Effector memory CD4-positive, alpha-beta T cell (primary cell): Measurements from ENCODE around the gene TMEM117.
"Not testable (repeated sequence)": the region's sequence is repeated elsewhere in the genome, so short reads cannot be mapped to it uniquely, and the experiment has no call there.

Source experiments
- DNase-seq, 3 donors: peaks; one replicate each; pipeline ENCODE4 v3.0.0-alpha.2; 2020
- H3K27ac ChIP-seq: 2 replicates; pipeline ENCODE4 v1.7.0; 2013; ENCODE audit warnings: mild to moderate bottlenecking, low read length, moderate library complexity; ENCODE audit not compliant: insufficient read depth, poor library complexity, severe bottlenecking
- H3K27me3 ChIP-seq: replicated peaks from 2 replicates; pipeline ENCODE4 v1.7.0; 2013; ENCODE audit warnings: mild to moderate bottlenecking, low read length; ENCODE audit not compliant: insufficient read depth, control insufficient read depth, poor library complexity, severe bottlenecking
- H3K36me3 ChIP-seq: 2 replicates; pipeline ENCODE4 v1.7.0; 2013; ENCODE audit warnings: mild to moderate bottlenecking, low read length, moderate library complexity; ENCODE audit not compliant: control insufficient read depth, insufficient read depth
- H3K4me1 ChIP-seq: 2 replicates; pipeline ENCODE4 v1.7.0; 2013; ENCODE audit warnings: low read length, mild to moderate bottlenecking; ENCODE audit not compliant: control insufficient read depth, insufficient read depth, poor library complexity, severe bottlenecking
- H3K4me3 ChIP-seq: 2 replicates; pipeline ENCODE4 v1.7.0; 2013; ENCODE audit warnings: low read length, low read depth, mild to moderate bottlenecking; ENCODE audit not compliant: insufficient read depth, poor library complexity, severe bottlenecking
- H3K9me3 ChIP-seq: 2 replicates; pipeline ENCODE4 v1.7.0; 2013; ENCODE audit warnings: mild to moderate bottlenecking, low read length, moderate library complexity; ENCODE audit not compliant: control insufficient read depth

Gene TMEM117

GRCh38 chr12:43836475-43836989 is 651 bp downstream of the TMEM117 start:
- no peaks in the 10 kb centered on the region for H3K27me3 ChIP-seq
- no peaks in the 10 kb centered on the region for H3K9me3 ChIP-seq
- no peaks in the 10 kb centered on the region for H3K36me3 ChIP-seq
- peaks cover 21% of the 10 kb centered on the region for H3K4me1 ChIP-seq
- H3K4me3 ChIP-seq: peak overlapping the region; percentile 71
- DNase-seq: no peak
- peak overlapping the region; percentile 65 for H3K27ac ChIP-seq

- no peak overlapping the region for H3K27ac ChIP-seq
- H3K4me3 ChIP-seq: no peak overlapping the region
- no peaks in the 10 kb centered on the region for H3K36me3 ChIP-seq
- H3K27me3 ChIP-seq: no peaks in the 10 kb centered on the region
- no peak for DNase-seq
- H3K9me3 ChIP-seq: no peaks in the 10 kb centered on the region
- H3K4me1 ChIP-seq: peaks cover 2% of the 10 kb centered on the region
These were observed 4.5 kb downstream of the TMEM117 start for GRCh38 chr12:43840338-43840737.

GRCh38 chr12:43841253-43841652 is 5.4 kb downstream of the TMEM117 start:
- Histone ChIP-seq H3K27ac (no peak overlapping the region), H3K27me3 (no peaks in the 10 kb centered on the region), H3K4me3 (no peak overlapping the region), H3K9me3 (no peaks in the 10 kb centered on the region), H3K36me3 (no peaks in the 10 kb centered on the region), H3K4me1 (no peaks in the 10 kb centered on the region)
- no peak for DNase-seq

GRCh38 chr12:43842259-43842658 is 6.4 kb downstream of the TMEM117 start:
- Histone ChIP-seq H3K4me1 (no peaks in the 10 kb centered on the region), H3K4me3 (no peak overlapping the region), H3K27me3 (no peaks in the 10 kb centered on the region), H3K27ac (no peak overlapping the region), H3K9me3 (no peaks in the 10 kb centered on the region), H3K36me3 (no peaks in the 10 kb centered on the region)
- DNase-seq: no peak

- H3K4me3 ChIP-seq, DNase-seq, H3K27me3 ChIP-seq, H3K4me1 ChIP-seq, H3K9me3 ChIP-seq, H3K27ac ChIP-seq, H3K36me3 ChIP-seq: not testable (repeated sequence)
These were observed 11.7 kb downstream of the TMEM117 start for GRCh38 chr12:43847425-43848225.

- H3K9me3 ChIP-seq: no peaks in the 10 kb centered on the region
- H3K27ac ChIP-seq: no peak overlapping the region
- no peak overlapping the region for H3K4me3 ChIP-seq
These were observed 12.3 kb downstream of the TMEM117 start for GRCh38 chr12:43848226-43848507.

GRCh38 chr12:43848786-43849185 is 12.9 kb downstream of the TMEM117 start:
- no peak overlapping the region for H3K27ac ChIP-seq
- H3K4me1 ChIP-seq: no peaks in the 10 kb centered on the region
- no peaks in the 10 kb centered on the region for H3K27me3 ChIP-seq
- no peaks in the 10 kb centered on the region for H3K36me3 ChIP-seq
- no peaks in the 10 kb centered on the region for H3K9me3 ChIP-seq
- no peak overlapping the region for H3K4me3 ChIP-seq
- DNase-seq: no peak

More at GRCh38 chr12:43848226-43848507, 12.3 kb downstream of the TMEM117 start:
- Histone ChIP-seq H3K4me1 (no peaks in the 10 kb centered on the region), H3K36me3 (no peaks in the 10 kb centered on the region), H3K27me3 (no peaks in the 10 kb centered on the region)
- DNase-seq: no peak

GRCh38 chr12:43852744-43853143 is 16.9 kb downstream of the TMEM117 start:
- Histone ChIP-seq H3K27ac (no peak overlapping the region), H3K4me3 (no peak overlapping the region), H3K9me3 (no peaks in the 10 kb centered on the region), H3K36me3 (no peaks in the 10 kb centered on the region), H3K27me3 (no peaks in the 10 kb centered on the region), H3K4me1 (no peaks in the 10 kb centered on the region)
- DNase-seq: no peak

GRCh38 chr12:43856972-43857371 is 21.1 kb downstream of the TMEM117 start:
- H3K27ac ChIP-seq: no peak overlapping the region
- no peaks in the 10 kb centered on the region for H3K9me3 ChIP-seq
- H3K4me1 ChIP-seq: no peaks in the 10 kb centered on the region
- H3K36me3 ChIP-seq: no peaks in the 10 kb centered on the region
- no peaks in the 10 kb centered on the region for H3K27me3 ChIP-seq
- DNase-seq: no peak
- no peak overlapping the region for H3K4me3 ChIP-seq

GRCh38 chr12:43858096-43858495 is 22.2 kb downstream of the TMEM117 start:
- H3K36me3 ChIP-seq: no peaks in the 10 kb centered on the region
- no peaks in the 10 kb centered on the region for H3K27me3 ChIP-seq
- H3K4me1 ChIP-seq: no peaks in the 10 kb centered on the region
- H3K27ac ChIP-seq: no peak overlapping the region
- no peaks in the 10 kb centered on the region for H3K9me3 ChIP-seq
- no peak overlapping the region for H3K4me3 ChIP-seq
- DNase-seq: no peak
